GM12872 (cell line): Measurements from ENCODE around the gene STARD8.

ENCODE experiments used
- TF ChIP-seq, protein P1 (sequence below): IDR thresholded peaks from 3 replicates; pipeline ENCODE4 v1.5.1; 2011; ENCODE audit warnings: low read depth, mild to moderate bottlenecking, low read length, moderate library complexity; ENCODE audit not compliant: insufficient read depth

The STARD8 gene

DNA sequence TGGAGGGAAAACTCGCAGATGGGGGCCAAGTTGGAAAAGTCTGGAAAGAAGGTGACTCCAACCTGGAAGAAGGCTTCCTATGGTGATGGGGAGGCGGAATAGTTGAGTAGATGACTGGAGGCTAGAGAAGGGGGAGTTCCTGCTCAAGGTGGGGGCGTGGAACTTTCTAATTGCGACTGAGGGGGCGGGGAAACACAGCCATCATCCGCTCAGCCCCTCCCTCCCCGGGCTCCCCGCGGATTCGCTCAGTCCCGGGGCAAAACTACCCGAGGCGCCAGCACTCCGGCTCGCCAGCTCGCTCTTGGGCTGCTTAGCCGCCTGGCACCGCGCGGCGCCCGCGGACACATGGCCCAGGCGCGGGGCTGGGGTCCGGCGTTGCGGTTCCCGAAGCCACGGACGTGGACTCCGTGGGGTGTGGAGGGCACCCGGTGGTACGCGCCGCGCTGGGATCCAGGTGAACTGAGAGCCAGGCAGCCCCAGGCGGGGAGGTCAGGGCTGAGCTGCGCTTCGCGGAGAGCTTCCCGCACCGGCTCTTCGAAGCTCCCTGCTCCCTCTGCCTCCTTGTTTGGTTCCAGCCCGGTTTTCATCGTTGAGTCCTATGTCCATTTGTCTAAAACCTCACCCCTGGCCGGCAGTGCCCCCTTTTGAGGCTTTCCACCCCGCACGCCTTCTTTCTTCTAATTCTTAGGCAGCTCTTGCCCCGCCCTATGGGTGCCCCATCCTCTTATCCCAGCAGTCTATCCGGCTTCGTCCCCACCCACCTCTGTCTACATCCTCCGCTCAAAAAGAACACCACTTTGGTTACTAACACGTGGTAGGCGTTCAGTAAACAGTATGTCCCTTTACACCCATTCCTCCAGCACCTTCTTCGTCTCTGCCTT is 38.9 kb downstream of the STARD8 start:
- TF ChIP-seq, protein P1, sequence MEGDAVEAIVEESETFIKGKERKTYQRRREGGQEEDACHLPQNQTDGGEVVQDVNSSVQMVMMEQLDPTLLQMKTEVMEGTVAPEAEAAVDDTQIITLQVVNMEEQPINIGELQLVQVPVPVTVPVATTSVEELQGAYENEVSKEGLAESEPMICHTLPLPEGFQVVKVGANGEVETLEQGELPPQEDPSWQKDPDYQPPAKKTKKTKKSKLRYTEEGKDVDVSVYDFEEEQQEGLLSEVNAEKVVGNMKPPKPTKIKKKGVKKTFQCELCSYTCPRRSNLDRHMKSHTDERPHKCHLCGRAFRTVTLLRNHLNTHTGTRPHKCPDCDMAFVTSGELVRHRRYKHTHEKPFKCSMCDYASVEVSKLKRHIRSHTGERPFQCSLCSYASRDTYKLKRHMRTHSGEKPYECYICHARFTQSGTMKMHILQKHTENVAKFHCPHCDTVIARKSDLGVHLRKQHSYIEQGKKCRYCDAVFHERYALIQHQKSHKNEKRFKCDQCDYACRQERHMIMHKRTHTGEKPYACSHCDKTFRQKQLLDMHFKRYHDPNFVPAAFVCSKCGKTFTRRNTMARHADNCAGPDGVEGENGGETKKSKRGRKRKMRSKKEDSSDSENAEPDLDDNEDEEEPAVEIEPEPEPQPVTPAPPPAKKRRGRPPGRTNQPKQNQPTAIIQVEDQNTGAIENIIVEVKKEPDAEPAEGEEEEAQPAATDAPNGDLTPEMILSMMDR, result no peak

DNA sequence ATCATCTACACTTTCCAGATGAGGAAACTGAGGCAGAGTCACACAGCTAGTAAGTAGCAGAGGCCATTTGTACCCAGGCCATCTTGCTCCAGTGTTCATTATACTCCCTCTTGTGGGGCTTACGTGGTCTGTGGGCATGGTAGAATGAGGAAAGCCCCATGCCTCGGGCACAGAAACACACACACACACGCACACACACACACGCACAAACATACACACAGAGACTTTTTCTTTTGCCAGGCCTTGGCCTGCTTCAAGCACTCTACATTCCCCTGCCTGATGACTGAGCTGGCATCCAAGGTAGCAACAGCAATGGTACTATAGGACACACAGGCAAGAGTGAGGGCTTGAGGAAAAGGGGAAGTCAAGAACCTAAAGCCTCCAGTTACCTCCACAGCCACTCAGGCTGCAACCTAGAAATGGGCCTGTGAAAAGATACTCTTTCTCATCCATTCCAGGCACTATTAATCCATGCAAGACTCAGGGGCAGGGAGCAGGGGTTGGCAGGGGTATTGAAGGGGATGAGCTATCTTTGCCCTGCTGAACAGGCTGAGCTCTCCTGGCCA is 43.6 kb downstream of the STARD8 start:
- TF ChIP-seq, protein P1, result no peak

DNA sequence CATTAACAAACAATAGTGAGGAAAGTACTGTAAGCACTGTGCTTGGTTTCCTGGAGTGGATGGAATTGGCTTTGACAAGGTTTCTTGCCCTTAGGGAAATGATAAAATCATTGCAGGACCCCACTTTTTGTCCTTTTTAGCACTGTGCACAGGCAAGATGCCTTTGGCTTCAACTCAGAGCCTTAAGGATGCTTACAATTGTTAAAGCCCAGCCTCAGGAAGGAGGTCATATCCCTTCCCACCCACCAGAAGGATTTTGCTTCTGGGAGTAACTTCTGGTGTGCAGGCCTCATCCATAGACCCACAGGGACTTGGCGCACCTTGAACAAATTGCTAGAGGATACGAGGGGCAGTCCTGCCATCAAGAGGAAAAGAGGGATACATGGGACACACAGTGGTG is 44.5 kb downstream of the STARD8 start:
- TF ChIP-seq, protein P1, result no peak

DNA sequence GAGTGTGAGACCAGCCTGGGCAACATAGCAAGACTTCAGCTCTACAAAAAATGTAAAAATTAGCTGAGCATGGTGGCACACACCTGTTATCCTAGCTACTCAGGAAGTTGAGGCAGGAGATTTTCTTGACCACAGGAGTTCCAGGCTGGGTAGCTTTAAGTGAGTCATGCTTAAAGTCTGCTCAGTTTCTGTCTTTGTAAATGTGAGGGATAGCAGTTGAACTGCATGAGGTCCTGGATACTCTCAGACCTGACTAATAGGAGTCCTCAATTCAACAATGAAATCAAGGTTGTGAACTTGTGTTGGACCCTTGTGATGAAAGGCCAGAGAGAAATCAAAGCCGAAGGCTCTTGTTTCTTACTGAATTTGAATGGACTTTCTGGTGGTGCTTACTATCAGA is 45.2 kb downstream of the STARD8 start:
- TF ChIP-seq, protein P1, result no peak

DNA sequence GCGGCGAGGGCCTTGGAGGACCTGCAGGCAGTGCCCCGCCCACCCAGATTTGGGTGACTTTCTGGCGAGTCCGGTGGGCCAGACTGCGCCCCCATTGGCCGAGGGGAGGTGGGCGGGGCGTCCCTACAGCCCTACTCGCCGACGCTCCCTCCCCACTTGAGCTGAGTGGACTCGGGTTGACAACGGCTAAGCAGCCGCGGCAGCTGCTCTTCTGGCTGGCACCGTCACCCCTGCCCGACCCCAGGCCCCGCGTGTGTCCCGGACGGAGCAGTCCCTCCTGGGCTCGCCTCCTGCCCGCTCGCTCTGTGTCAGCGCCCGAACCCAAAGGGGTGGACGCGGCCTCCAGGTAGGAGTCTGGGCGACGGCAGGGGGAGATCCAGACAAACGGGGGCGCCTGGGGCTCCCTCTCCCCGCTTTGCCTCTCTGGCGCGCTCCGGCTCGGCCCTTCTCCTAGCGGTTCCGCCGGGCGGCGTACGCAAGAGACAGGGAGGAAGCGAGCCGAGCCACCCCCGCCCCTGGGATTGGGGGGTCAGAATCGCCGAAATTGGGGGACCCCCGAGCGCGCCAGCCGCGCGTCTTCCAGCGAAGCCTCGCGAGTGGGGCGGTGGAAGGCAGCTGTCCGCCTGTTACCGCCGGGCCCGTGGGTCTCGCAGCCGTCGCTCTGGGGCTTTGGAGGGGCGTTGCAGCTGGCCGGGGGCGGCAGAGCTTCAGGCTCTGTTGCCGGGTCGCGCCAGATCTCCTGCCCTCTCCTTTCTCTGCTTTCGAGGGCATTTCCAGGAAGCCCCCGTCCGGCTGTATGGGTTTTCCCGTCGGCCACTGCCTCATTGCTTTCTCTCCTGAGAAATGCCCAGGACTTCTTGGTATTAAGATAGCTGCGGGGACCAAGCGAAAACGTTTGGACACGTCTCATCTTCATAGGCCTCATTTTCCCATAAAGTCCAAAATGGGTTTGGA is 46.3 kb downstream of the STARD8 start:
- TF ChIP-seq, protein P1, result no peak

DNA sequence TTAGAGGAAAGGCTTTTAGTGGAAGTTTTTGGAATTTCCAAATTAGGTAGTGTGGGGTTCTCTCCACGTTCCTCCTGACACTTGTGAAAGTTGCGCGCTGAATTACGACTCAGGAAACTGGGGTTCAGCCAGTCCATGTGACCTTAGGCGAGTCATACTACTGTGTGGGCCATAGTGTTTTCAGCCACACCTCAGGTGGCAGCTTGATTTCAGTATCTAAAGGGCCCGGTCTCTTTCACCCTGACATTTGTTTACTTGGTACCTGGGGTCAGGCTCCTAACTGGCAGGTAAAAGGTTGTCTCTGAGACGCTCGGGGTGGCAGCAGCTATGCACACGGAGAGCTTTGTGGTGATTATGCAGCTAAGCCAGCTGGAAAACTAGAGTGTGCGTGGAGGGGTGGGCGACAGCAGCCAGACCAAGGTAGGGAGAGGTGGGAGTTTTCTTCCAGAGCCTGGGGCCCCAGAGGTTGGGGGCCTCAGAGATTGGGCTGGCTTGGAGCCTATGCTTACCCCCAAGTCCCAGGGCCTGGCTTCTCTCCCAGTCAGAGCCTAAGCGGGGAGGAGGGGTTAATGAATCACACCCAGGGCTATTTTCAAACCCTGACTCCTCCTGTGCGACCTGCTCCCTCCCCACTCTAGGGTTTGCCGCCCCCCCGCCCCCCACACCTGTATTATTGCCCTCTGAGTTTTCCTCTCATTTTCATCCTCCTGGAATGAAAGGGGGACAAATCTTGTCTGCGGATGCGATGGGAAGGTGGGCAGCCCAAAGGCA is 47.2 kb downstream of the STARD8 start:
- TF ChIP-seq, protein P1, result no peak
